ENCODE results near the gene RAMP3. TPM values are rescaled to one million over a fixed set of nuclear protein-coding genes. Genes with fewer than 3 reads are reported as not detected.

The RAMP3 gene
- polyA plus RNA-seq, 1 donor (not counting 4 experiments of a cell fraction or from before 2014, with no cell fraction given): not detected

DNA sequence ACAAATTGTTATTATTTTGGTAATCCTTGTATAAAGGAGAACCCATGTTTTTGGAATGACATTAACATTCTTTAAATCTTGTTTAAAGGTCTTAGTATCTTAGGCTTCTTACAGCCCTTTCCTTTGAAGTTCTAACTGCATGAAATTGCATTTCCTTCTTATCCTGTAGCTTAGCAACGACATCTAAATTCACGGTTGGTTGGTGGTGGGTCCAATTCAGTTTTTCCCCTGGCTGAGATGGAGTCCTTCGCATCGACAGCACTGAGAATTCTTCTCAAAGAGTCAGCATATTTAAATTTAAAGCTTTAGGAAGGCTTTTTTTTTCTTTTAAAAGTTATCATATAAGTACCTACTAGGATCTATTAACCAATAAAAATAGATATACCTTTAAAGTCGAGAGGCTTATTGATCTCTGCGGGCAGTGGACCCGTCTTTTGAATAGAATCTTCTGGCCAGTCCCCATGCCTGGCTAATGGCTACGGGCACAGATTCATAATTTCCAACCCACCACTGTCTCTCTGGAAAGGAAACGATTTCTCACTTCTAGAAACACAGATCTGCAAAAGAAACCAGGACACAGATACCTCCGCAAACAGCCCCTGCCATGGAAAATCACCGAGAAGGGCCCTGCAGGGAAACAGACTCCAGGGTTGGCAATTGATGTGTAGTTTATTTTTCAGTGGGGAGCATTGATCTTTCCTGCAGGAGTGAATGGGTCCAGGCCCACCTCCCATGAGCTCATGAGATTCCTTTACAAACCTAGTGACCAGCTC, 63.4 kb downstream of the RAMP3 start:
- TF ChIP-seq EZH2 (IDR thresholded peaks at IDR 0.05; ENCODE audit: low read length): no peak
- TF ChIP-seq, protein P1, sequence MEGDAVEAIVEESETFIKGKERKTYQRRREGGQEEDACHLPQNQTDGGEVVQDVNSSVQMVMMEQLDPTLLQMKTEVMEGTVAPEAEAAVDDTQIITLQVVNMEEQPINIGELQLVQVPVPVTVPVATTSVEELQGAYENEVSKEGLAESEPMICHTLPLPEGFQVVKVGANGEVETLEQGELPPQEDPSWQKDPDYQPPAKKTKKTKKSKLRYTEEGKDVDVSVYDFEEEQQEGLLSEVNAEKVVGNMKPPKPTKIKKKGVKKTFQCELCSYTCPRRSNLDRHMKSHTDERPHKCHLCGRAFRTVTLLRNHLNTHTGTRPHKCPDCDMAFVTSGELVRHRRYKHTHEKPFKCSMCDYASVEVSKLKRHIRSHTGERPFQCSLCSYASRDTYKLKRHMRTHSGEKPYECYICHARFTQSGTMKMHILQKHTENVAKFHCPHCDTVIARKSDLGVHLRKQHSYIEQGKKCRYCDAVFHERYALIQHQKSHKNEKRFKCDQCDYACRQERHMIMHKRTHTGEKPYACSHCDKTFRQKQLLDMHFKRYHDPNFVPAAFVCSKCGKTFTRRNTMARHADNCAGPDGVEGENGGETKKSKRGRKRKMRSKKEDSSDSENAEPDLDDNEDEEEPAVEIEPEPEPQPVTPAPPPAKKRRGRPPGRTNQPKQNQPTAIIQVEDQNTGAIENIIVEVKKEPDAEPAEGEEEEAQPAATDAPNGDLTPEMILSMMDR (optimal IDR thresholded peaks at IDR 0.05 in 1 of 3, IDR thresholded peaks at IDR 0.05 in 1 of 3, conservative IDR thresholded peaks at IDR 0.05 in 1 of 3; ENCODE audit: extremely low read depth in 1 of 3, insufficient read depth in 2 of 3, low read length in 3 of 3): no peak
- Histone ChIP-seq H3K36me3 (ENCODE audit: control insufficient read depth in 2 of 2, extremely low read depth in 1 of 2, insufficient read depth in 2 of 2, low read length in 2 of 2) (no peaks in the 10 kb centered on the region), H3K79me2 (ENCODE audit: control insufficient read depth, insufficient read depth, low read length) (no peaks in the 10 kb centered on the region), H4K20me1 (ENCODE audit: control insufficient read depth, extremely low read depth, insufficient read depth, low read length) (no peaks in the 10 kb centered on the region), H3K4me3 (ENCODE audit: control insufficient read depth in 2 of 3, extremely low read depth in 1 of 3, insufficient read depth in 2 of 3, low read depth in 1 of 3, low read length in 3 of 3) (no peak overlapping the region), H3K27me3 (ENCODE audit: control insufficient read depth, extremely low read depth, insufficient read depth, low read length) (peaks cover 9% of the 10 kb centered on the region), H3K9me3 (ENCODE audit: control insufficient read depth, low read depth, low read length) (no peaks in the 10 kb centered on the region), H3K9ac (ENCODE audit: control insufficient read depth, extremely low read depth, insufficient read depth, low read length) (no peak overlapping the region), H3K4me2 (ENCODE audit: control insufficient read depth, extremely low read depth, insufficient read depth, low read depth, low read length) (no peak overlapping the region), H2AFZ (ENCODE audit: control insufficient read depth, low read length) (no peak overlapping the region), H3K4me1 (ENCODE audit: control insufficient read depth, extremely low read depth, insufficient read depth, low read length) (no peaks in the 10 kb centered on the region), H3K27ac (ENCODE audit: control insufficient read depth, insufficient read depth, low read length) (no peak overlapping the region), H3K9me1 (ENCODE audit: control insufficient read depth, extremely low read depth, insufficient read depth, low read length) (no peaks in the 10 kb centered on the region)
- no peak for FAIRE-seq
- dilution Hi-C loops (cut with MboI; ENCODE audit: extremely low pct_ligation_motif_present, low sequenced_read_pairs): no loop called here
- no peak for DNase-seq (ENCODE audit: low read depth, low spot score)

DNA sequence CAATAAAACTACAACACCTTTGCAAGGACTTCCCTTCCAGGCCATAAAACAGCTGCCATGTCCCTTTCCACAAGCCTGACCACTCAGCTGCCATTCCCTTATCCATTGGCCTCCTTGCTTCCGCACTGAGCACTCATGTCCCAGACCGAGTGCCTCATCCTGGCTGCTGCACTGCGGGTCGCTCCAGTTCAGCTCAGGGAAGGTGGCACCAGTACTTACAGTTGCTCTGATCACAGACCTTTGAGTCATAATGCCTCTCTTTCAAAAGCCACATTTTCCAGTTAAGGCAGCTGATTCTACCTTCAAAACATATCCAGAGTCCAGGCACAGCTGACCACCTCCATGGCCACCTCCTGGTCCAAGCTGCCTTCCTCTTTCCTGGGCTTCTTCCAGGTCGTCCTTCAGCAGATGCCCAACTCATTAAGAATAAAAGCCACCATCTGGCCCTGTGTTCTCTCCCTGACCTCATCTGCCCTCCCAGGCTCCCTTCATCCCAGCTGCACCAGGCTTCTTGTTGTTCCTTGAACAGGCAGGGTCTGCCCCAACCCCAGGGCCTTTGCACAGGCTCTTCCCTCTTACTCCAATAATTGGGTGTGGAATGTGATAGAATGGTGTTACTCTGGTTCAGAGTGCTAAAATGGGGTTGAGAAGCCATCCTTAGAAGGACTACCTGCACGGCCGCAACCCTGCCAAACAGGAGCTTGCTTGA, 64.5 kb downstream of the RAMP3 start:
- no peaks in the 10 kb centered on the region for H3K36me3 ChIP-seq (ENCODE audit: control insufficient read depth in 2 of 2, extremely low read depth in 1 of 2, insufficient read depth in 2 of 2, low read length in 2 of 2)
- DNase-seq (ENCODE audit: low read depth, low spot score) (no peak), FAIRE-seq (no peak)
- H4K20me1 ChIP-seq (ENCODE audit: control insufficient read depth, extremely low read depth, insufficient read depth, low read length): no peaks in the 10 kb centered on the region
- dilution Hi-C loops (cut with MboI; ENCODE audit: extremely low pct_ligation_motif_present, low sequenced_read_pairs): no loop called here
- H3K9me3 ChIP-seq (ENCODE audit: control insufficient read depth, low read depth, low read length): no peaks in the 10 kb centered on the region
- no peaks in the 10 kb centered on the region for H3K4me1 ChIP-seq (ENCODE audit: control insufficient read depth, extremely low read depth, insufficient read depth, low read length)
- no peak overlapping the region for H3K4me2 ChIP-seq (ENCODE audit: control insufficient read depth, extremely low read depth, insufficient read depth, low read depth, low read length)
- no peak overlapping the region for H3K27ac ChIP-seq (ENCODE audit: control insufficient read depth, insufficient read depth, low read length)
- H3K27me3 ChIP-seq (ENCODE audit: control insufficient read depth, extremely low read depth, insufficient read depth, low read length): peaks cover 3% of the 10 kb centered on the region
- no peak overlapping the region for H2AFZ ChIP-seq (ENCODE audit: control insufficient read depth, low read length)
- no peak for TF ChIP-seq EZH2 (IDR thresholded peaks at IDR 0.05; ENCODE audit: low read length)
- TF ChIP-seq, protein P1 (optimal IDR thresholded peaks at IDR 0.05 in 1 of 3, IDR thresholded peaks at IDR 0.05 in 1 of 3, conservative IDR thresholded peaks at IDR 0.05 in 1 of 3; ENCODE audit: extremely low read depth in 1 of 3, insufficient read depth in 2 of 3, low read length in 3 of 3): no peak
- no peaks in the 10 kb centered on the region for H3K79me2 ChIP-seq (ENCODE audit: control insufficient read depth, insufficient read depth, low read length)
- H3K4me3 ChIP-seq (ENCODE audit: control insufficient read depth in 2 of 3, extremely low read depth in 1 of 3, insufficient read depth in 2 of 3, low read depth in 1 of 3, low read length in 3 of 3): no peak overlapping the region
- no peak overlapping the region for H3K9ac ChIP-seq (ENCODE audit: control insufficient read depth, extremely low read depth, insufficient read depth, low read length)
- H3K9me1 ChIP-seq (ENCODE audit: control insufficient read depth, extremely low read depth, insufficient read depth, low read length): no peaks in the 10 kb centered on the region

All from keratinocyte (primary cell).